Heart left ventricle (tissue), 16 donors: Measurements from ENCODE around the gene PCSK5. TPM values are rescaled to one million over a fixed set of nuclear protein-coding genes. Genes with fewer than 3 reads are reported as not detected.

Experiments used
- ATAC-seq, 4 donors: fragments of 200-7000 bp; cut with Tn5 transposase; one replicate each; pipeline ENCODE4 v1.9.1; 2020 to 2022; ENCODE audit warnings: moderate library complexity in 4 of 4, mild to moderate bottlenecking in 3 of 4, moderate number of reproducible peaks in 1 of 4
- DNase-seq, 5 donors: peaks; one replicate each; pipeline ENCODE4 v3.0.0-alpha.2; 2020
- H3K27ac ChIP-seq, 12 donors: fragments of 200-600 bp; sonication (generic) in 4 of 12; one replicate each; pipeline versions ENCODE4 v1.5.0 to v1.8.0; 2016 to 2022; ENCODE audit warnings: mild to moderate bottlenecking in 2 of 12
- H3K27me3 ChIP-seq, 9 donors: fragments of 200-600 bp; sonication (generic) in 2 of 9; one replicate each; pipeline versions ENCODE4 v1.5.1 to v1.8.0; 2016 to 2022; ENCODE audit warnings: mild to moderate bottlenecking in 3 of 9
- H3K36me3 ChIP-seq, 9 donors: fragments of 200-600 bp; sonication (generic) in 2 of 9; one replicate each; pipeline versions ENCODE4 v1.5.0 to v1.8.0; 2018 to 2022; ENCODE audit warnings: mild to moderate bottlenecking in 2 of 9
- H3K4me1 ChIP-seq, 12 donors: fragments of 200-600 bp; sonication (generic) in 4 of 12; one replicate each; pipeline versions ENCODE4 v1.5.0 to v1.8.0; 2016 to 2022; ENCODE audit warnings: mild to moderate bottlenecking in 3 of 12
- H3K4me3 ChIP-seq, 12 donors: fragments of 200-600 bp; sonication (generic) in 4 of 12; one replicate each; pipeline versions ENCODE4 v1.5.0 to v1.8.0; 2017 to 2022; ENCODE audit warnings: mild to moderate bottlenecking in 9 of 12, moderate library complexity in 4 of 12
- H3K9me3 ChIP-seq, 12 donors: fragments of 200-600 bp; sonication (generic) in 4 of 12; one replicate each; pipeline versions ENCODE4 v1.5.0 to v1.8.0; 2016 to 2022; ENCODE audit warnings: mild to moderate bottlenecking in 1 of 12
- CTCF ChIP-seq, 12 donors: fragments of 200-600 bp; sonication (generic) in 4 of 12; IDR thresholded peaks; one replicate each; pipeline versions ENCODE4 v1.5.0 to v1.8.0; 2018 to 2022; ENCODE audit warnings: antibody characterized with exemption in 12 of 12, mild to moderate bottlenecking in 5 of 12
- POLR2A ChIP-seq, 2 donors: fragments of 450-650 bp; IDR thresholded peaks; one replicate each; pipeline ENCODE4 v1.6.1; 2017; ENCODE audit warnings: antibody characterized with exemption in 2 of 2, mild to moderate bottlenecking in 2 of 2, moderate library complexity in 2 of 2
- WGBS, 4 donors: extraction: QIAGEN DNeasy Blood & Tissue Kit in 2 of 4; methylation state at CpG; one replicate each; pipeline versions ENCODE4 v1.1.5 to v1.1.7; 2013 to 2018; 5-methylcytosine and 5-hydroxymethylcytosine counted together
- intact Hi-C, 10 donors: fragments of 100-400 bp; cut with DNase I; formaldehyde crosslinking; loops; one replicate each; pipeline versions ENCODE4 v1.11.1 to v1.14.2; 2022
- polyA plus RNA-seq, 2 donors: library from polyadenylated mRNA; stranded (reverse); fragments of 200-250 nt; gene quantifications; one replicate each; pipeline ENCODE4 v1.2.3, GENCODE V29; 2013
- total RNA-seq, 9 donors: library from RNA; depleted of rRNA in 2 of 9; stranded (reverse); fragments of >200 nt in 2 of 9; fragmentation: NEBNext Ultra II Directional in 3 of 9; extraction: Animal tissue kit (Norgen Biotek cat#: 25700) in 3 of 9; gene quantifications; one replicate each; pipeline versions ENCODE4 v1.1.0 to v1.2.4, GENCODE V29; 2016 to 2023
- donor health status: ischemic (EF 13 %, LVEDD 7.1; RV severe dilation, severe dysfunction).
- donor health status: healthy with polysubstance abuse.
- donor health status: DM: no; HTN: yes; CAD: no.
- donor health status: DM: no; HTN: no; CAD: no.
- donor health status: ischemic (EF 25% LVEDD 6.9; RV normal size, moderate dysfunction).
- donor health status: ischemic (EF 25% LVEDD 5.7; RV mildly dilated, moderate dysfunction).
- donor health status: healthy.
- donor health status: DM: yes; HTN: yes; CAD: no.
- donor health status: ischemic (EF 35%, LVEDD 5.7; RV mildly dilated, moderate dysfunction).
- donor health status: nonischemic (EF 11% LVEDD 7.7; RV severe dilation, severe dysfunction).
- donor health status: DM: yes; HTN: yes; CAD: no.
- donor health status: PGD.
- donor health status: ischemic (EF 29% LVEDD 5.4; RV normal size, mild dysfunction).
- donor health status: nonischemic (EF 23%, LVEDD 6.1; RV moderate dilation, normal function).

The PCSK5 gene
- total and polyA plus RNA-seq, 11 donors = 1.3 to 13.6 (median 5.9) TPM

DNA sequence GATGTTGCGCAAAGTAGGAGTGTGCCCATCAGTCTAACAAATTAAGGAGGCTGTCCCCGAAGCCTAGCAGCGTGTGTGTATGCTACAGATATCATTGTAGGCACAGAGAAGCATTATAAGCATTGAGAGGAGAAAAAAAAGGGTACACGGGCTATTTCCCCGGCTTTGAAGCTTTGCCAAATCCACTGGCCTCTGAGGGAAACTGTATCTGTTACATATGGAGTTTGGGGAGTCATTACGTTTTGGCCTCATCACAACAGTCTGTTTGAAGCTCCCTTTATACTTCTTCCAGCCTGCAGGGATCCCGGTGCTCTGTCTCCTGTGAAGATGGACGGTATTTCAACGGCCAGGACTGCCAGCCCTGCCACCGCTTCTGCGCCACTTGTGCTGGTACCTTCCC, 297.8 kb downstream of the PCSK5 start:
- no peaks in the 10 kb centered on the region for H3K27me3 ChIP-seq
- no peak overlapping the region for H3K27ac ChIP-seq
- WGBS, 4 donors = 91 to 95% (median 93%) methylated on average over 11 of the region's 11 CpGs
- TF ChIP-seq POLR2A (IDR thresholded peaks at IDR 0.05) (no peak), CTCF (IDR thresholded peaks at IDR 0.05) (no peak)
- no peaks in the 10 kb centered on the region for H3K9me3 ChIP-seq
- ATAC-seq (no peak), DNase-seq (peak in 1 of 5 donors; percentile 25)
- no peak overlapping the region for H3K4me3 ChIP-seq
- peaks cover 0 to 69% (median 3%) of the 10 kb centered on the region in 9 donors for H3K36me3 ChIP-seq
- H3K4me1 ChIP-seq = no peaks in the 10 kb centered on the region
- intact Hi-C loops = loop anchor here in 1 of 10 donors (10.0 kb wide), 1 partner anchor 57 kb away; no protein-coding TSS in a partner anchor

- Histone ChIP-seq H3K27ac (no peak overlapping the region), H3K27me3 (no peaks in the 10 kb centered on the region), H3K36me3 (peaks cover 0 to 67% (median 3%) of the 10 kb centered on the region in 9 donors), H3K4me1 (no peaks in the 10 kb centered on the region), H3K9me3 (no peaks in the 10 kb centered on the region), H3K4me3 (no peak overlapping the region)
- TF ChIP-seq CTCF (IDR thresholded peaks at IDR 0.05) (no peak), POLR2A (IDR thresholded peaks at IDR 0.05) (no peak)
- ATAC-seq (no peak), DNase-seq (no peak)
- intact Hi-C loops = loop anchor here in 1 of 10 donors (10.0 kb wide), 1 partner anchor 56 kb away; no protein-coding TSS in a partner anchor
- 95 to 98% (median 96%) methylated on average over 3 of the region's 3 CpGs for WGBS, 4 donors
Measured at GRCh38 chr9:76188905-76189304, 298.4 kb downstream of the PCSK5 start.

DNA sequence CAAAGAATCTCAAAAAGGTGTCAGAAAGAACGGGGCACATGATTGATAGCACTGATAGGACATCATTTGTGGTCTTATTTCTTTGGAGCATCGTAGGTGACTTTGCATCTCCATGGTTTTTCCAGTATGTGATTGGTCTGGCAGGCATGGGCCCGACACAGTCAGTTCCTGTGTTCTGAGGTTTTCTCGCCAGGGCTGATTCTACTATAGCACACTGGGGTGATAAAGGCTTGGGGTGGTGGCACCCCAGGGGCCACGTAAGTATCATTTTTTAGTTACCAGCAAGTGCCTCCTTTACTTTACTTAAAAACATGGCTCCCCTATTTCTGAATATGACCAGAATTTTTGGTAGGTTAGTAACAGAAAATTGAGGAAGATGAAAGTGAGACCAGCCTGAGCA, 301.0 kb downstream of the PCSK5 start:
- ATAC-seq (no peak), DNase-seq (no peak)
- Histone ChIP-seq H3K4me1 (no peaks in the 10 kb centered on the region), H3K4me3 (no peak overlapping the region), H3K27ac (no peak overlapping the region), H3K36me3 (peaks cover 0 to 49% (median 3%) of the 10 kb centered on the region in 9 donors), H3K27me3 (no peaks in the 10 kb centered on the region), H3K9me3 (no peaks in the 10 kb centered on the region)
- TF ChIP-seq CTCF (IDR thresholded peaks at IDR 0.05) (no peak), POLR2A (IDR thresholded peaks at IDR 0.05) (no peak)
- WGBS, 4 donors = 94 to 96% (median 95%) methylated on average over 5 of the region's 5 CpGs
- intact Hi-C loops = no loop called here

DNA sequence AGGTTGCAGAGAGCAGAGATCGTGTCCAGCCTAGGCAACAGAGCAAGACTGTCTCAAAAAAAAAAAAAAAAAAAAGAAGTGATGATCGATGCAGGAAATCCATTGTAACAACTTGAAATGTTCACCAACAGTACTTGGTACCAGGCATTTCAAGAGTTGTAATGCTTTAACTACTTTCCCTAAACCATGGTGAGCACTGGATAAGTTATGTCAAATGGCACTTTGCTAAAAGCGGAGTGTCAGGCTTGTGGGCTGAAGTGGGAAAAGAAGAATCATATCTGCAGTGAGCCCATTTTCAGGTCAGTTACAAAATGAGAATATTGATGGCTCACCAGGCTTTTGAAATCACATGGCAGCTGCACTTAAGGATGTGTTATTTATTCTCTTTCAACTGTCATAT, 301.5 kb downstream of the PCSK5 start:
- Histone ChIP-seq H3K36me3 (peaks cover 0 to 49% (median 3%) of the 10 kb centered on the region in 9 donors), H3K27ac (no peak overlapping the region)

More for the DNA sequence above, 301.5 kb downstream of the PCSK5 start:
- H3K9me3 ChIP-seq = no peaks in the 10 kb centered on the region
- intact Hi-C loops = no loop called here
- no peaks in the 10 kb centered on the region for H3K27me3 ChIP-seq
- ATAC-seq (no peak), DNase-seq (no peak)
- 94 to 98% (median 97%) methylated on average over 3 of the region's 3 CpGs for WGBS, 4 donors
- no peak overlapping the region for H3K4me3 ChIP-seq
- no peak for TF ChIP-seq POLR2A (IDR thresholded peaks at IDR 0.05)
- TF ChIP-seq CTCF (IDR thresholded peaks at IDR 0.05) = no peak
- no peaks in the 10 kb centered on the region for H3K4me1 ChIP-seq
